Fibroblast of lung (primary cell): ENCODE measurements around the gene ZFR.

Experiments
- CTCF ChIP-seq, 2 donors: IDR thresholded peaks in 1 of 2; conservative IDR thresholded peaks in 1 of 2; 1 replicate in 1 of 2; 2 replicates in 1 of 2; pipeline ENCODE4 v1.5.1; 2011 to 2012; ENCODE audit warnings: low read length in 2 of 2, control low read depth in 1 of 2, inconsistent platforms in 1 of 2, low read depth in 1 of 2, mild to moderate bottlenecking in 1 of 2
- EZH2 ChIP-seq: IDR thresholded peaks from 2 replicates; pipeline ENCODE4 v1.5.1; 2012; ENCODE audit warnings: low read length, control low read depth, mild to moderate bottlenecking; ENCODE audit errors: missing control alignments

DNA sequence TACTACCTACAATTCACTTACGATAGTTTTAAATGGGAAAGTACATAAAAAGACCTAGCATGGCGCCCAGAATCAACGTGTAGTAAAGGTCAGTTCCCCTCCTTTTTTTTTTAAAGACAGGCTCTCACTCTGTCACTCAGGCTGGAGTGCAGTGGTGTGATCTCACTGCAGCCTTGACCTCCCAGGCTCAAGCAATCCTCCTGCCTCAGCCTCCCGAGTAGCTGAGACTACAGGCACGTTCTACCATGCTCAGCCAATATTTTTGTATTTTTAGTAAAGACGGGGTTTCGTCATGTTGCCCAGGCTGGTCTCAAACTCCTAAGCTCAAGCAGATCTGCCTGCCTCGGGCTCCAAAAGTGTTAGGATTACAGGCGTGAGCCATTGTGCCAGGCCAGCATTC lies 91.1 kb downstream of the ZFR start:
- TF ChIP-seq CTCF (conservative IDR thresholded peaks at IDR 0.05 in 1 of 2, IDR thresholded peaks at IDR 0.05 in 1 of 2; ENCODE audit: low read depth in 1 of 2, low read length in 2 of 2) (no peak), EZH2 (no peak)
